Stimulated activated CD8-positive, alpha-beta memory T cell treated with anti-CD3 and anti-CD28 coated beads, Interleukin-12 subunit alpha, Interleukin-12 subunit beta, amount 100 ng/mL, for 1 hour (primary cell): ENCODE measurements around the gene RASAL2.
"Not testable (repeated sequence)": the region's sequence is repeated elsewhere in the genome, so short reads cannot be mapped to it uniquely, and the experiment has no call there.

ENCODE experiments used
- DNase-seq: peaks from one replicate; pipeline ENCODE4 v3.0.0-alpha.2; 2020; ENCODE audit warnings: low read depth

The RASAL2 gene

DNA sequence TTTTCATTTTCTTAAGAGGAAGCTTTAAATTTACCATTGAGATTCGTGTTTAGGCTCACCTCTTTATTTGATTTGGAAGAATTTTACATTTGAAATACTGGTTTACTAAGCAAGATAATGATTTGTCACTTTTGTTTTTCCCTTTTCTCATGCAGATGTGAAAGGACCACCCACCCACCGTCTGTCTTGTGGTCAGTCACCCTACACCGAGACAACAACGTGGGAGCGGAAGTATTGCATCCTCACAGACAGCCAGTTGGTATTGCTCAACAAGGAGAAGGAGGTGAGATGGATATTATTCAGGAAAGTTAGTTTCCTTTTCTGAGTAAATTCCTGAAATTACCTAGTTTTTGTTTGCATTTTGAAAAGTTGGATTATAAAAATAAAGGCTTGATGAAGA, 189.5 kb downstream of the RASAL2 start:
- no peak for DNase-seq

DNA sequence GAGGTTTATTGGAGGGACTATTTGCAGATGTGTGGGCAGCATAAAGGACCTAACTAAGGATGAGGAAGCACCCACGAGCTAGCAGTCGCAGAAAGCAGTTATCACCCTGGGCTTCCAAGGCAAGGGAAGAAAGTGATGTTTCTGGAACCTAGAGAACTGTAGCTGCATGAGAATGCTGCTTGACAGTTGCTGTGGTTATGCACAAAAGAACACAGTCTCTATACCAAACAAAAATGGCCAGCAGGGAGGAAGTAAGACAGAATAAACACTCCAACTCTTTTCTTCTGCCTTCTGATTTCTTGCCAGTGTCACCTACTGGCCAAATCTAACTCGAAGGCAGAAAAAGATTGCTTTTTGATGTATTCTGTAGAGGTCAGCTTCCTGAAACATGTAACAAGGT, 190.2 kb downstream of the RASAL2 start:
- no peak for DNase-seq

DNA sequence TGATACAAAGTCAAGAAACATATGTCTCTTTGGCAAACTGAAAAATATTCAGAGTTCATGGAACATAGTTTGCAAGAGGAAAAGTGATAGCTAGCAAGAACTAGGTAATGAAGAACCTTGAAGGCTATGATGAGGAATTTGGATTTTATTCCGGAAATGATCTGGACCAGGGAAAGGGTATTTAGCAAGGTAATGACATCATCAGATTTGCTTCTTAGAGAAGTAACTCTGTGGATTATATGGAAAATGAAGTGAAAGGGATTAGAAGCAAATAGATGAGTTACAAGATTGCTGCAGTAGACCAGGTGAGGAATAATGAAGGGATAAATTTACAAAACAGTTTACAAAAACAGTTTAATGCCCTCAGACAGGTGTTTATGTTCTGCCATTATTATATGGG, 197.3 kb downstream of the RASAL2 start:
- DNase-seq = no peak

DNA sequence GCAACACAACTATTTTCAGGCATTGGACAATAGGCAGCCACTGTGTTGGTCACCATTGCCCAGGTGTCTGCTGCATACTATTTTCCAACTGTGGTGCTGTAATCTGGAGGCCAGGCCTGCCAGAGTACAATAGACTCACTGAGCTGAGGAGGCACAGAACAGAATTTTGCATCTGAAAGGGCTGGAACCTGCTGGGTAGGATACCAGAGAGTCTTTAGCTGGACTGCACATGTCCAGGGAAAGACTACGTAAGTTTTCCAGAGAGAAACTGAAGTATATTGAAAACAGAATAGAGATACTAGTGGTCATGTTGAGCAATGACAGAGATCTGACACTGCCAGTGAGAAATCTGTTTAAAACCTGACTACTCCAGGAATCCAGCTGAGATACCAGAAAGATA, 200.8 kb downstream of the RASAL2 start:
- no peak for DNase-seq

DNA sequence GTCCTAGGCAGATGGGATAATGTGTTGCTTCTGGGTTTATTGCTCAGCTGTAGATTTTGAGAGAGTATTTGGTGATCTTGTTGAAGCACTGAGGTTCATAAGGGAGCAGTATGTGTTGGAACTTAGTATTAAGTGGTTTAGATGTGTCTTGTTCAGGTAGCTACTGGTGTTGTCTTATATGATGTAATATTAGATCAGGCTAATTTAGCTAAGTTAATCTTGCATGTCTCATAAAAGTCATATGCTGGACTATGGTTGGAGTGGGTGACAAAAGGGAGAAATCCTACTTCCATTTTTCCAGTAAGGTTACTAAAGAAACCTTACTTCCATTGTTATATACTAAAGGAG, 206.4 kb downstream of the RASAL2 start:
- no peak for DNase-seq

DNA sequence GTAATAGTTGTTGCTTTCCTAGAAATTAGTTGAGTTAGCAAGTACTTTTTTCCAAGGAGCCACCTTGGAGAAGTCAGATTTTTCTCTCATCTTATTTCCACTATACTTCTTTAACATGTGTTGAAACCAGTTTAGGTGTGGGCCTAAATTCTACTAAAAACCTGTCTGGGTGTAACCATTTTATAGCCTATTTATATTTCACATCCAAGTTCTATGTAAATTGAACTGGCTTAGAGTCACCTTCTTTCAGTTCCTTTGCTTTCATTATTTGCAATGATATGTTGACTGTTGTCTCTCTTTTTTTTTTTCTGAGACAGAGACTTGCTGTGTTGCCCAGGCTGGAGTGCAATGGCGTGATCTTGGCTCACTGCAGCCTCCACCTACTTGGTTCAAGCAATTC, 207.2 kb downstream of the RASAL2 start:
- DNase-seq = no peak

DNA sequence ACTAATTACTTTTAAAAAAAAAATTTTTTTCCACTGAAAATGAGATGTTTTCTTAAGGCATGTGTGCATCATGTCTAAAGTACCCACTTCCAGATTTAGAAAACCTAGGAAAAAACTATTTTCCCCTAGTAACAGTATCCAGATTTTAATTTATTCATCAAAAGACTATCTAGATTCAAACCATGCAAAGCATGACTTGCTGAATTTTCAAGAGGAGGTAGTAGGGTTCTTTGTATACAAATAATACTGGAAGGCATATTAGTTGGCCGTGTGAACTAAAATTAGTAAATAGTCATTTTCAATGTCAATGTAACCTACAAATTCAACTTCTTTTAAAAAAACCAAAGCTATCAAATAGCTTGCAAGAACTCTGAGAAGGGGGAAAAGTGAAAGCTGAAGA, 213.4 kb downstream of the RASAL2 start:
- DNase-seq = no peak

DNA sequence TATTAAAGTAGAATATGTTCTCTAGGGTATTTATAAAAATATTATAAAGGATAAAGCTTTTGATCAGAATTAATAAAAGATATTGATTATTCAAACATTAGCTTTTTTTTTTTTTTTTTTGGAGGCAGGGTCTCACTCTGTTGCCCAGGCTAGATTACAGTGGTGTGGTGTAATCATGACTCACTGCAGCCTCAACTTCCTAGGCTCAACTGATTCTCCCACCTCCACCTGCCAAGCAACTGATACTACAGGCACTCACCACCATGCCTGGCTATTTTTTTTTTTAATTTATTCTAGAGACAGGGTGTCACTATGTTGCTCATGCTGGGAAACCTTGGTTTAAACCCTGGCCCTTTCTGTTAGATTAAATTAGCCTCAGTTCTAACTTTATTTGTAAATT, 214.5 kb downstream of the RASAL2 start:
- DNase-seq = no peak

DNA sequence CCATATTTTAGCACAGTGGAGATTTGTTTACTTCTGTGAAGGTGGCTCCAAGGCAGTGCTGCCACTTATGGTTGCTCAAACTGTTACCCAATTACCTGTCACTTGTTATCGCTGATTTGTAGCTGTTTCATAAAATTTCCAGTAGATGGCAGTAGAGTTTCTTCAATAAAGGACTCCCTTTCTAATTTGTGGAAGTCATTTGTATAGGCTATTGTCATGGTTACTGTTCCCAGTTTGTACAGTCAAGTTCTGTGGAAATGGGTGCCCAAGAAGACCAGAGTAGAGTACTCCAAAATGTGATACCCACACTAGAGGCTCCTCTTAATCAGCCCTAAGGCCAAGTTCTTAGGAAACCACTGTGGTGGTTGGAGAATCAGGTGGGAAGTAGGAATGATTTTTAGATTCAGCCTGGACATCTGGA, 216.8 kb downstream of the RASAL2 start:
- DNase-seq = no peak

DNA sequence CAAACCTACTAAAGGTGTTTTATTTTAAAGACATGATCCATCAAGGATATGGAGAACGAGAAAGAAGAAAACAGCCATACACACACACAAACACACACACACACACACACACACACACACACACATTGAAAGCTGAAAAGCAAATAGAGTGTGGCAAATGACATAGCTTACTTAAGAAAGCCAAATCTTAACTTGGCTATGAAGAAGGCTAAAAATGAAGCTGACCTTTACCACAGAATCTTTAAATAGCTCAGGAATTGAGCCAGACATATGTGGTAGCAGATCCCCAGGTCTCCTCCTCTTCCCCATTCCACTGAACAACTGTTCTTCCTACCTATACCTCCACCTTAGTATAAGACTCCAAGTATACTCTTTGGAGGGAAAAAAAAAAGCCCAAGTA, 217.3 kb downstream of the RASAL2 start:
- DNase-seq = no peak

DNA sequence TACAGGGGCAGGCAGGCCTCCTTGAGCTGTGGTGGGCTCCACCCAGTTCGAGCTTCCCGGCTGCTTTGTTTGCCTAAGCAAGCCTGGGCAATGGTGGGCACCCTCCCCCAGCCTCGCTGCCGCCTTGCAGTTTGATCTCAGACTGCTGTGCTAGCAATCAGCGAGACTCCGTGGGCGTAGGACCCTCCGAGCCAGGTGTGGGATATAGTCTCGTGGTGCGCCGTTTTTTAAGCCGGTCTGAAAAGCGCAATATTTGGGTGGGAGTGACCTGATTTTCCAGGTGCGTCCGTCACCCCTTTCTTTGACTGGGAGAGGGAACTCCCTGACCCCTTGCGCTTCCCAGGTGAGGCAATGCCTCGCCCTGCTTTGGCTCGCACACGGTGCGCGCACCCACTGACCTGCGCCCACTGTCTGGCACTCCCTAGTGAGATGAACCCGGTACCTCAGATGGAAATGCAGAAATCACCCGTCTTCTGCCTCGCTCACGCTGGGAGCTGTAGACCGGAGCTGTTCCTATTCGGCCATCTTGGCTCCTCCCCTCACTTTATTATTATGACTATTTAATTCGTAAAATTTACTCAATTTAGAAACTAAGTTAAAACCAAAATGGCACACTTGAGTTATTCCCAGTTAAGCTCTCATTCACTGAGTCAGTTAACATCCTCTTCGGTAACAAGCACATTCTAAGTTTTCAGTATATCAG, 226.5 kb downstream of the RASAL2 start:
- DNase-seq = not testable (repeated sequence)

DNA sequence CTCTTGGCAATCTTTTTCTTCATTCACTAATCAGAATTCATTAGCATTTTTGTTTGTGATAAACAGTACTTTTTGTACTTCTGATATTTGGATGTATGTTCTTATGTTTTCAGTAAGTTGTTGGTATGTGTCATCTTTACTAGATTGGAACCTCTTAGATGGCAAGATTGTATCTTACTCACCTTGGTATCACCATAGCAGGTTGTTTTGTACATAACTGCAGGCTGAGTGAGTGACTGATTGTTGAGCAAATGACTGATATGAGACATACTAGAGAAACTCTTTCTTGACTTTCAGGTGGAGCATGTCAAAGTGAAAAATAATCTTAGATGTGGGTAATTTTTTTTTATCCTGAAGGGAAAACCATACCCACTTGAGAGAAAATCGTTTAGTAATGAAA, 229.2 kb downstream of the RASAL2 start:
- no peak for DNase-seq

DNA sequence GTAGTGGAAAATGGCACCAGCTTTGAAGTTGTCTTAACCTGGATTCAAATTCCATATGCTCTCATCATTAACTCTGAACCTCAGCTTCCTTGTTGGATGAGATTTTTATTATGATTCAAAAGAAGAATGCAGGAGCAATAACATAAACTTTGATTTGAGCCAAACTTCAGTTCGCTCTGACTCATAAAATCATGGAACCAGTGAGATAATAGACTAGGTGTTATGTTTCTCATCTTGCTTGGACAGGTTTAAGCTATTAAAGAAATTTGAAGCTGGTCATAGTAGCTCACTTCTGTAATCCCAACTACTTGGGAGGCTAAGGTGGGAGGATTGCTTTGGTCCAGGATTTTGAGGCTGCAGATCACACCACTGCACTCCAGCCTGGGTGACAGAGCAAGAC, 230.1 kb downstream of the RASAL2 start:
- DNase-seq = no peak

DNA sequence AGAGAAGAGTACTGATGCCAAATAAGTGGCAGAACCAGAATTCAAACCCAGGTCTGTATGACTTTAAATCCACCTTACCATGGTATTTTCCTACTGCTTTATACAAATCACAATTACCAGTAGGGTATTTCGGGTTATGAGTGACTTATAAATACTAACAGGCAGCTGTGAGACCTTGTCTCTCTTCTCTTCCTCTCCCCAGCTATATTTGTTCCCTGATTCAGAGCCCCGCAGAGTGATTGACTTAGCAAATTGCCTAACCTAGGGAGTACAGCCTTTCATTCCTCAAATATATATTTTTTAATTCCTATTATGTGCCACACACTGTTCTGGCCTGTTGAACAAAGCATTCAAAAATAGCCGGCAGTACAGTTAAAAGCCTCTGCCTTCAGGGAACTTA, 234.8 kb downstream of the RASAL2 start:
- DNase-seq = no peak

DNA sequence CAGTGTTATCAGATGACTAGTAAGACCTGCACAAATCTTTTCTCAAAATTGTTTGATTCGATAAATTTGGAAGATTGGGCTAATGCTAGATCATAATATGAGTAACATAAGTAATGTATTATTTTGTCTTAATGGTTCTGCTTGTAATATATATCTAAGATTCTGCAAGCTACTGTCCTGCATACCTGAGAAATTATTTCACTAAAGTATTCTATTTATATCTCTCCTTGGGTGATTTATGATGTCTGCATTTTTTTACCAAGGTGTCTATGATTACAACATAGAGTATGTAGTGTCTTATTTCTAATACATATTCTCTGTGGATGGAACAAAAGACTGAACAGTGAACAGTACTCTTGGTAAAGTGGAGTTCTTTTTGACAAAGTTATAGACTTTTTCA, 236.2 kb downstream of the RASAL2 start:
- no peak for DNase-seq

DNA sequence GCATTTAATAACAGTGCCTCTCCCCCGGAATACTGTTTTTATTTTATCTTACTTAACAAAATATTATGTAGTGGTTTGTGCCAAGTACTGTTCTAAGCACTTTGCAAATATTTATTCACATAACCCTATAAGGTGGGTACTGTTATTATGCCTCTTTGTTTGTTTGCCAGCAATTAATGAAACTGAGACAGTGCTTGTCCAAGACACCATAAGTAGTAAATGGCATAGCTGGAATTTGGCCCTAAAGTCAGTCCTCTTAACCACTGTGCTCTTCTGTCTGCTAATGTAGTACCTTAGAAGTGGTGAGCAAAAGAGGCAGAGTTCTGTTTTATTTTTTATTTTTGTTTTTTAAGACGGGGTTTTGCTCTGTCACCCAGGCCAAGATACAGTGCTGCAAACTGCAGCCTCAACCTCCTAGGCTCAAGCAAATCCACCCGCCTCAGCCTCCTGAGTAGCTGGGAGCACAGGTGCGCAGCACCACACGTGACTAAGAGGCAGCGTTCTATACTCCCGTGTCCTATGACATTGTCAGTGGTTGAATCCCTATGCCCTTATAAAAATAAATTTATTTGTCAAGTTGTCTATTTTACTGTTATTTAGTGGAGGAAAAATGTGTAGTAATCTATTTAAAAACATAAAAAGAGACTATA, 237.1 kb downstream of the RASAL2 start:
- no peak for DNase-seq

DNA sequence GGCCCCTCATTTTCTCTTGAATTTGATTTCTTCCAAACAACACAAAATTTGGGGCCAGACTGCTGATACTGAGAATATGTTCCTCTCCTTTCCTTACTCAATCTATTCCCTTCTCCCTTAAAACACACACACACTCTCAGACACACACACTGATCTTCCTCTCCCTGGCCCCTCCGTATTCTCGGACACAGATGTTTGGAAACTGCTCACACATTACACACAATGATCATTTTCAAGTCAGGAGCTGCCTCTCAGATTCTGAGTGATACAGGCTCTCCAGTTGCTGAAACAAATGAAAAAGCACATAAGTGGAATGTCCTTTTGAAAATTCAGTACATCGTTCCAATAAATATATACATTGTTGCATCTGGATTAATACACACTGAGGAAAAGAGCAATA, 241.5 kb downstream of the RASAL2 start:
- no peak for DNase-seq

DNA sequence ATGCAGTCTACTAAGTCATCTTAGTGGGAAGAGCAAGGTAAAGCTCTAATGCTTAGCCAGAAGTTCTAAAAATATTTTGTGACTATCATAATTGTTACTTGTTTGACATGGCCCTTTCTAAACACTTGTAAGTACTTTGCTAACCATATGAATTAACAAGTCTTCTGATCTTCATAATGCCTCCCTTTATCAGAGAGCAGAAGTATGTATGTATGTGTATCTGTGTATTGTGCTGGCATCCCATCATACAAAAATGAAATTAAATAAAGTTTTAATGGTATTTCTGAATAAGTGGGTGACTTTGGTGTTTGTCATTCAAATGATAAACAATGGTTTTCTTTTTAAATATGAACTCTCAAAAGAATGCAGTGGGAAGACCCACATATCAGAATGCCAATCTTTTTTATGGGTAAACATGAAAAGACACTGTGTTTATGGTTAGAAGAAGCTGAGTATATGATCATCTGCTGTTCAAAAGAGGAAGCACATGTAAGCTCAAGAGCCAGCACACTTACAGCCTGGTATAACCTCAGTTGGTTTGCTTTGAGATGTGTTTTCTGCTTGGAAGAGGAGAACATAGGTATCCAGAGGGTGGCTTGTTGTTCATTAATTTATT, 243.3 kb downstream of the RASAL2 start:
- DNase-seq = no peak

DNA sequence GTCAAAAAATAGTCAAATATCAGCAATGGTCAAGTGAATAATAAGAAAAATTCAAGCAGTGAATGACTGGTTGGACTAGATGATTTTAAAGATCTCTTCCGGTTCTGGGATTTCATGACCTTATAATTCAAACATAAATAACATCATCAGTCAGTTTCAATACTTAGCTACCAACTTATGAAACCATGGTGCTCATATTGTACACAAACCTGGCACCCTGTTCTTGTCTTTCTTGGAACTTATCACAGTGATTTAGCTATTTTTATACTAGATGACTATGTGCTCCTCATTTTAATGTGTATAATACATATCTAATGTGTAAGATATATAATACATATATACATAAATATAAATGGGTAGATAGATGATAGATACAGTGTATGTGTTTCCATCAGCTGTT, 245.9 kb downstream of the RASAL2 start:
- no peak for DNase-seq

DNA sequence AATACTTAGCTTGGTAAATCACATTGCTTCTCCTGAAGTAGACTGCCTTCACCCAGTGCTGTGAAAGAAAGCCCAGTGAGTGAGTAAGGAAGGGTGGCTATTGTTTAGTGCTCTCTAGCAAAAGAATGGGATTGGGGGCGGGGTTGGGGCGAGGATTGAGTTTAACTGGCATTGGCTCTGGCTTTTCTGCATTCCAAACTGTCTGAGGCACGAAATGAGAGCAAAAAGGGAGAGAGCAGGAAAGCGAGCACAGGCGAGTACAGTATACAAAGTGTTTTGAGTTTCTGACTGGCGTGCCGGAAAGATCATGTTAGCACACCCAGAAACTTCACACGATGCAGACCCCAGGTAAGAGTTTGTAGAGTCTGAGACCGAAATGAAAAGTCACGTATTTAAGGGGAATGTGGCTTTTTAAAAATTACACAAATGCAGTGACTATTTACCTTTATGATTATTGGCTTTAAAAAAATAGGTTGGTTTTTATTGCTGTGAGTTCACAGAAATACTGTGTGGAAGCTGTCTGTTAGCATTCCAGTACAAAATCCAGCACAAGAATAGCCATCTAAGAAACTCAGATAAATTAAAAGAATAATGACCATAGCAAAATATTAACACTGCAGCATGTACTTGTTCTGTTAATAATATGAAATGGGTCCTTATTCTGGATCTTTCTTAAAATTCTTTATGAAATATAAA, 247.5 kb downstream of the RASAL2 start:
- no peak for DNase-seq

DNA sequence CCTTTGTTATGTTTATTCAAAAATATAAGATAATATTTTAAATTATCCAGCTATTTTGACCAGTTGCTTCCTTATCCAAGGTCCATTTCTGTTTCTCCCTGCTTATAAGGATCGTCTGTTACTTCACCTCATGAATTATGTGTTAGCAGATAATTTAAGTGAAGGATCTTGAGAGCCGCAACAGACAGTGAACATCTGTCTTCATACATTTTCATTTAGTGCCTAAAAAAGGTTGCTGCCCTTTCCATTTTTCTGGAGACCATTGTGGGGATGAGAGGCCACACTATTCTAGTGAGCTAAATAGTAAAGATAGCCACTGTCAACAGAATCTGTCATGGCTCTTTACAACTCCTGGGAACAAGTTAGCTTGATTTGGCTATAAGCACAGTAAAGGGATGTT, 248.8 kb downstream of the RASAL2 start:
- no peak for DNase-seq

DNA sequence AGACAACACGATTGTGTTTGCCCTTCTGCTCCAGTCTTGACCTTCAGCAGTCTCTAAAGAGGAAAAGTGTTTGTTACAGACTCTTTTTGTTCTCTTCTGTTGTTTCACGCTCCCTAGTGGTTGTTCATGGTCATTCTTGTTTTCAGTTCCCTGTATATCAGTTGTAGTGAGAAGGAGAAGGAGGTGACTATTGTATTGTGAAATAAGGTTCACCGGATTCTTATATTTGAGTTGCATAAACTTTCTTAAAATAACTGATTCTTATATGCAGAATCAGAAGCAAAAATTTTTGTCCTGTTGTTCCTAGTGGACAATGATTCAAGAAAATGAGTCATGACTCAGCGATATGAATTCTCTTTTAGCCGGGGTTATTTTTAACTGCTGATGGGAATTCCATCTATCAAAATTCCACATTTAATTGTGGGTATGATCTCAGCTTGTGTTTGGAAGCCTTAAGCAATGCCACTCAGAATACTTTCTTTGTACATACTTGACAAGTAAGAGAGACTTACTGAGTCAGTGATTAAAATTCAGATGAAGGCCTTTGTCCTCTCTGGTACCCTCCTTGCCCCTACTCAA, 250.7 kb downstream of the RASAL2 start:
- DNase-seq = no peak

DNA sequence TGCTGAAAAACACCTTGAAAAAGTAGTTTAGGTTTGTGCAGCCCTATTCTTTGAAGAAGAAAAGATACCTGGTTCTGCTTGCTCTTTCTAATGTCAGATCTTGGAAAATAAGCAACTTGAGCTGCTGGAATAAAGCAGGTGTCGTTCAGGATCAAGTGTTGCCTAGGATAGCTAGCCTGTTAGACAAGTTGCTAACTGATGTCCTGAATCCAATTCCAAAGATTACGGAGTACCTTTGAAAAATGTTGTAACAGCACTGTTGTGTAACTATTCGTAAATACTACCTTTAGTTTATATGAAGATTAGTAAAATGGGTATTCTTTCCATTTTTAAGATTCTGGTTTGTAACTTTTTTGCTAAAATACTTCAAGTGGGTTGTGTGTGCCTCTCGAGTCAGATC, 251.3 kb downstream of the RASAL2 start:
- DNase-seq = no peak
